ENCODE data around the gene ANKRD26. TPM values are rescaled to one million over a fixed set of nuclear protein-coding genes. Genes with fewer than 3 reads are reported as not detected.
"Not testable (repeated sequence)": the region's sequence is repeated elsewhere in the genome, so short reads cannot be mapped to it uniquely, and the experiment has no call there.

ANKRD26 gene
- total RNA-seq (2014; rRNA removed; shearing (Covaris generic)), result 6.3 and 8.5 TPM in 2 replicates

DNA sequence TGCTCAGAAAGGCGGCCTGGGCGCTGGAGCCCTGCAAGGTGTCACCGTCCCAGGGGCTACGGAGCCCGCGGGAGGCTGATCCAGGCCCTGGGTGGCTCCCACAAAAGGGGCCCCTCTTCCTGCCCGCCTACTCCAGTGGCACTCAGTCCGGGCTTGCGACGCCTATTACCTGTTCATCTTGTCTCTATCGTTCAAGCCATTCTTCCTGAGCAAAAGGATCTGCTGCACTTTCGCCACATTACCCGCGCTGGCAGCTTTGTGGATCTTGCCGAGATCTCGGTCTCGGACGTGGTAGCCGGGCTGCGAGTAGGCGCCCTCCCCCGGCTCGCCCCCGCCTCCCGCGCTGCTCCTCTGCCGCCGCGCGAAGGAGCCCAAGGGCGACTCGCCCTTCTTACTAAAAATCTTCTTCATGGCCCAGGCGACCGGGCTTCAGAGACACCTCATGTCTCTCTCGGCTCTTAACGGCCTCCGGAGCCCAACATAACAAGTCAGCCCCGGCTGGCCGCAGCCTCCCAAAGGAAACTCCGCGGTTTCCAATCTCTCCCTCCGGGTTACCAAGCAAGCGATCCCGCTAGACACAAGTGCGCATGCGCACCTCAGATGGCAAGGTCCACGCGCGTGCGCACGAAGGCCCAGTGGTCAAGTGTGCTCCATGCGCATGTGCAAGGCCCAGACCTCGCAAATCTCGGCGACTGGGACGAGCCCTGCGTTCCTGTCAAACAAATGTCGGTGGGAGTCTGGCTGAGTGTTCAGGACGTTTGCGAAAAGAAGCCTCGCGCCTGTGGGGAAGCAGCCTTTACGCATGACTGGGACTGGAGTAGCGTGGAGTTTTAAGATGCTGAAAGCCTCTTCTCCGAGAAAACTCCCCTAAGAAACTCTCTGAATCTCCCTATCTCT, at the start of gene ANKRD26:
TSS of gene ANKRD26 (minus strand) at position 579 of the 897 bp plus-strand sequence. CDS start at position 411, 168 bp downstream.
- in situ Hi-C loops (cut with HindIII; ENCODE audit: low sequenced_read_pairs), result no loop called here
- DNase-seq (ENCODE audit: low spot score), result peak; percentile 96

DNA sequence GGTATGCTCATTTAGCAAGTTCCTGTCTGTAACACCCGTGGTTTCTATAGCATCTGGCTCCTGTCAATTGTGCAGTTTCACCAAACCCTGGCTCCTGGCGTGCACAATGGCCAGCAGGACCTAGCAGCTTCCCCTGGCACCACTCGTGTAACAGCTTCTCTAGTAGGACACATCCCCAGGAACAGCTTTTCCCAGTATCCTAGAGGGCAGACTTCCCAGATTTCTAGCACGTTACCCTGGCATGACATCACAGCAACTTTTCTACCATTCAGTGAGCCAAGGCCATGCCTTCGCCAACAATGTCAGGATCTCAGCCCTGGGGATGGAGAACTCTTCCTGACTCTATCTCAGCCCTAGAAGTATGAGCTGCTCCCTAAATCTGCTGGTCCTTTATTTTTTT, 47.4 kb upstream of the ANKRD26 start:
- in situ Hi-C loops (cut with HindIII; ENCODE audit: low sequenced_read_pairs), result no loop called here
- peak; percentile 26 for DNase-seq (ENCODE audit: low spot score)

DNA sequence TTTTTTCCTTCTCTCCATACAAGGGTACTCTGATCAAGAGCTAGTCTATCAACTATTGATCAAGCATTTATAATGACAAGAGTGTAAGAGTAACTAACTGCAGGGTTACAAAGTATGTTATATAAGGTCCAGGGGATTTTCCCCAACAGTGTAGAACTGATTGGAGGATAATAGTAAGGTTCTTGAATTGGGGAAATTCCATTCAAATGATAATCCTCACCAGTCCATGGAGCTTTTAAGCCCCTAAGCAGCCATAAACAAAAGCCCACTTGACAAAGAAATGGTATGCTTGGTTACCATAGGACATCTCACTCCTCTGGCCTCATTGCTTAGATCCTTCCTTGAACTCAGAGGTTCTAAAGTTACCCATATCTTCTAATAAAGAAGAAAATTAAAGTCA, 45.6 kb upstream of the ANKRD26 start:
- DNase-seq (ENCODE audit: low spot score), result no peak

DNA sequence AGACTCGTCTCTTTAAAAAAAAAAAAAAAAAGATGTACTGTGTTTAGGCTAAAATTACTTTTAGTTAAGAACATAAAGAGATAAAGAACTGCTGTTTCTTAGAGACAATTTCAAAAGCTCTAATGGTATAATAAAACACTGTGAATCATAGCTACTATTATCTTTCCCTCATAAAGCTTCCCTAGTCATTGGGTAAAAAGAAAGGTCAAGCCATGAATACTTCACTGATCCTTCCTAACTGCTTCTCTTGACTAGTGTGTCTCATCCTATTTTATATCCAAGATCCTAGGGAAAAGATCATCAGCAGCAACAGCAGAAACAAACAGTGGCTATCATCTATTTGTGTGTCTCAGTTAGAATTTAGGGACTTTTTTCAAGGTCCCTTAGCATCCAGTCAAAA, 43.4 kb upstream of the ANKRD26 start:
- in situ Hi-C loops (cut with HindIII; ENCODE audit: low sequenced_read_pairs), result no loop called here
- DNase-seq (ENCODE audit: low spot score), result no peak

More for the DNA sequence above, 45.6 kb upstream of the ANKRD26 start:
- in situ Hi-C loops (cut with HindIII; ENCODE audit: low sequenced_read_pairs), result no loop called here

DNA sequence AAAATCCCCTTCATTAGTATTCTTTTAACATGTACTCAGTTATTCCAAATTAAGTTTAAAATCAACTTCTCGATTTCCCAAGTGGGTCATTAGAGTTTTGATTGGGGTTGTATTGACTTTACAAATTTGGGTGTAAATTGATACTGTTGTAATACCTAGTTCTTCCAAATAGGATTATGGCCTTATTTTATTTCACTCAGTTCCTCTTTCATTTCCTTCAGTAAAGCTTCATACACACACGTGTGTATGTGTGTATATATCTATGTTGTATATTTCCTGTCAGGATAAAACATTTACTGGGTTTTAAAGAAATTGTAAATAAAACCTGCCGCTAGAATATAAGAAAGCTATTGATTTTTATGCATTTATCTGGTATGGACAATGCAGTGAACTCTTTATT, 38.0 kb upstream of the ANKRD26 start:
- no peak for DNase-seq (ENCODE audit: low spot score)

DNA sequence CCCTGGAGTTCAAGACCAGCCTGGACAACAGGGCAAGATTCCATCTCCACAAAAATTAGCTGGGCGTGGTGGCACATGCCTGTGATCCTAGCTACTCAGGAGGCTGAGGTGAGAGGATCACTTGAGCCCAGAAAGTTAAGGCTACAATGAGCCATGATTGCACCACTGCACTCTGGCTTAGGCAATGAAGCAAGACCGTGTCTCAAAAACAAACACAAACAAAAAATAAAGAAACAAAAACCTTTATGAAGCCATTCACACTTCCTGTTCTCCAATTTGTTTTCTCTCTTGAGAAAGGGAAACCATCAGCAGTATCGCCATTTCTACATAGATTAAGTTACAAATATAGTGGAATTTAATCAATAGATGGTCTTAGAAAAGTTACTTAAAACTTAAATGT, 34.1 kb upstream of the ANKRD26 start:
- in situ Hi-C loops (cut with HindIII; ENCODE audit: low sequenced_read_pairs), result no loop called here
- DNase-seq (ENCODE audit: low spot score), result no peak

More for the DNA sequence above, 38.0 kb upstream of the ANKRD26 start:
- in situ Hi-C loops (cut with HindIII; ENCODE audit: low sequenced_read_pairs), result no loop called here

DNA sequence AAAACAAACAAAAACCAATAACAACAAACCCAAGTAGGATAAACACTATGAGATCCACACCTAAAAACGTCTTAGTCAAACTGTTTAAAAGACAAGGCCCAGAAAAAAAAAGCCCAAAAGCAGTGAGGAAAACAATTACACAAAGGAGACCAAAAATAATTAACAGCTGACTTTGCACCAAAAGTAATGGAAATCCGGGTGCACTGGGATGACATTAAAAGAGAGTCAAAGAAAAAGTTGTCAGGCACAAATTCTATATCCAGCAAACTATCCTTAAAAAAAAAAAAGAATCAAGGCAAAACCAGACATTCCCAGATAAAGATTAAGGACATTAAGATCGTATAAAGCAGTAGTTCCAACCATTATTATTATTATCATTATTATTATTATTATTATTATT, 7.9 kb upstream of the ANKRD26 start:
- in situ Hi-C loops (cut with HindIII; ENCODE audit: low sequenced_read_pairs), result no loop called here
- DNase-seq (ENCODE audit: low spot score), result no peak

DNA sequence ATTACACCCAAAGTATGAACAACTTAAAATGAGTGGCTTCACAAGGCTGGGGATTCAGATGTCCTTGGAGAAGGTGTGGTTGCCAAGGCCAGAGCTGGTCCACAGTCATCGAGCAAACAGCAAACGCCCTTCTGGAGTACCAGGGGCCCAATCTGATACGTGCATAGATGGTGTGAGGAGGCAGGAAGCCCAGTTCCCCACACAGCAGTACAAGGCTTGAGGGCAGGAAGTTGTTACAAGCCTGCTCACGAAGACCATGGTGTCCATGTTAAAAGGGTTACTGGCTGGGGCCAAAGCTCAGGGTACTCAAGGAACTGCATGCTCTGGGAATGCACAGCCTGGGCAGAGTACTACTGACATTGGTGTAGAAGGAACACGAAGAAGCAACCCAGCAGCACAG, 4.6 kb upstream of the ANKRD26 start:
- DNase-seq (ENCODE audit: low spot score), result no peak
- in situ Hi-C loops (cut with HindIII; ENCODE audit: low sequenced_read_pairs), result no loop called here

DNA sequence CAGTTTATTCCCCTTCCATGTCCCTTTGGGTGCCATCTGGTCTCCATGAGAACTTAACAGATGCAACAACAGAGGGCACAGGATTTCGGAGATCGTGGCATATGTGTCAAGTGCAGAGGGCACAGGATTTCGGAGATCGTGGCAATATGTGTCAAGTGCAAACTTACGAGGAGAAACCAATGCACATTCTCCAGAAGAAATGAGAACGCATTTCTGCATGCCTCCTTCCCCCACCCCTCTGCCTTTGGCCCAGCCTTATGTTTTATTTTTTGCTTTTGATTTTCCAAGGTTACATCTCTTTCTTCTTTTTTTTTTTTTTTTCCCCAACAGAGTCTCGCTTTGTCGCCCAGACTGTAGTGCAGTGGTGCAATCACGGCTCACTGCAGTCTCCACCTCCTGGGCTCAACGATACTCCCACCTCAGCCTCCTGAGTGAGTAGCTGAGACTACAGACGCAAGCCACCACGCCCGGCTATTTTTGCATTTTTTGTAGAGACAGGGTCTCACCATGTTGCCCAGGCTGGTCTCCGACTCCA, 586 bp upstream of the ANKRD26 start:
- in situ Hi-C loops (cut with HindIII; ENCODE audit: low sequenced_read_pairs), result no loop called here
- DNase-seq (ENCODE audit: low spot score), result no peak

DNA sequence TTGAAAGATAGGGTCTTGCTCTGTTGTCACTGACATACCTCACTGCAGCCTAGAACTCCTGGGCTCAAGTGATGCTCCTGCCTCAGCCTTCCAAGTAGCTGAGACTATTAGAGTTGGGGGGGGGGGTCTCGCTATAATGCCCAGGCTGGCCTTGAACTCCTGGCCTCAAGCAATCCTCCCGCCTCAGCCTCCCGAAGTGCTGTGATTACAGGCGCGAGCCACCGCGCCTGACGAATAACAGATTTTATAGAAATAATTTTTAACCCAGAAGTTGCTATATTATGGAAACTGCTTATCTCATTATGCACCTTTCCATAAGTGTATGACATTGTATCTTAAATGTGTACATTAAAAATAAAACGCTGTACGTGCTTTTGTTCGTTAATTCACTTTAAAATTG, 846 bp downstream of the ANKRD26 start:
- in situ Hi-C loops (cut with HindIII; ENCODE audit: low sequenced_read_pairs), result no loop called here
- no peak for DNase-seq (ENCODE audit: low spot score)

DNA sequence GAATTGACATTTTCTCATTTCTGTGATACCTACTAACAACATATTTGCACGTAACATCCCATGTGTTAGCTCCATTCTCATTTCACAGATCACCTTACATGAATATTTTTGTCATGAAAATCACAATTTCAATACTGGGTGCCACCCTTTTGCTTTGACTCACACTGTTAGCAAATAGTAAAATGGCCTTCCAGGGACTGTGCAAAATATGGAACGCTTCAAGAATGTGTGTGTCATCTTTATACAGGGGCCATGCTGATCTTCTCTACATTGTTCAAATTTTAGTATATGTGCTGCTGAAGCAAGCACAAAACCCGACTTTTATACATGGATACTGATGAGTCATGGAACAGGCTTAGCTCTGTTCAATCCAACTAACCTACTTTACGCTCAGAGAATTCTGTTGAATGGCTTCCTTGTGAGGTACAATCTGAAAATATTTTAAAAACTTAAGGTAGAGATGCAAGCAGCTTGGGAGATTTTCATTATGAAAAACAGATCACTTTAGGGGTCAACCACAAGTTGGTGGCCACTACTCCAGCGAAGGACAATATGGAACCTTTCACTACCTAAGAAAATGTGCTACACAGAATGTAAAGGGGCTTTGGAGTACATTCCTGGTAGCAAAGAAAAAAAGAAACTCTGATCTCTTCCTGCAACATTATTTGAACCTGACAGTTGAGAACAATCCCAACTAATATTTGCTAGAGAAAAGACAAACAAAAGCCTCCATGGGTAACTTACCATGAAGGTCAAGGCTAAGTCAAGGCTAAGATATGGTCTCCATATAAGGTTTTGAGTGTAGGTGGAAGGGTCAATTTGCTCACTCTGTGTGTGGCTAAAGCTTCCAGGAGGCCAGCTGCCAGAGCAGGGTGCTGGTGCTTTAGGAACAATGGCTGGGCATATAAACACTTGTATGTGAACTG, 11.9 kb downstream of the ANKRD26 start:
- no peak for DNase-seq (ENCODE audit: low spot score)
- in situ Hi-C loops (cut with HindIII; ENCODE audit: low sequenced_read_pairs), result no loop called here

DNA sequence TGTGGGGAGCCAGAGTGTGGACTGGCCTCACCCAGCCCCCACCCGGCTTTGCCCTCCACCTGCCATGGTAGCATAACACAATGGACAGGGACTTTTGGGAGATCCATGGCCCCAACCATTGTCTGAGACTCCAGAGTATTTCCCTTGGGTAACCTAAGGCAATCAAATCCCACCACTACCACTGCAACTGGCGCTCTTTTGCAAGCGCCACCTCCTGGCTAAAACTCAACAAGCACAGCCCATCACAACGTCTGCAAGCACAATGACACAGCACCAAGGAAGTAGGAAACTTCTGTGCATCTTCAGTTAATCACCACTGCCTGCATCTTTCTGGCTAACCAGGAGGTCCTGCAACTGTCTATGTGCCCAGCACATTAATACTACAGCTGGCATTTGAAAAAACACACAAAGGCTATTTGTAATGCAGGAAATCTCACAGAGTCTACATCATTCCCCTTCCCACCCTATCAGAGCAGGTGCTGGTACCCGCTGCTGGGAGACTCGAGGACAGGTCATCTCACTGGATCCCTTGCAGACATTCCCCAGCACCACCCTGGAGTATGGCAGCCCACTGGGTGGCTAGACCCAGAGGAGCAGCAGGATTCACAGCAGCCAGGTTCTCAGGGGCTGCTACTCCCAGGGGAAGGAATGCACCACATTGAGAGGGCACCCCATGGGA, 27.7 kb downstream of the ANKRD26 start:
- no peak for DNase-seq (ENCODE audit: low spot score)
- in situ Hi-C loops (cut with HindIII; ENCODE audit: low sequenced_read_pairs), result no loop called here

DNA sequence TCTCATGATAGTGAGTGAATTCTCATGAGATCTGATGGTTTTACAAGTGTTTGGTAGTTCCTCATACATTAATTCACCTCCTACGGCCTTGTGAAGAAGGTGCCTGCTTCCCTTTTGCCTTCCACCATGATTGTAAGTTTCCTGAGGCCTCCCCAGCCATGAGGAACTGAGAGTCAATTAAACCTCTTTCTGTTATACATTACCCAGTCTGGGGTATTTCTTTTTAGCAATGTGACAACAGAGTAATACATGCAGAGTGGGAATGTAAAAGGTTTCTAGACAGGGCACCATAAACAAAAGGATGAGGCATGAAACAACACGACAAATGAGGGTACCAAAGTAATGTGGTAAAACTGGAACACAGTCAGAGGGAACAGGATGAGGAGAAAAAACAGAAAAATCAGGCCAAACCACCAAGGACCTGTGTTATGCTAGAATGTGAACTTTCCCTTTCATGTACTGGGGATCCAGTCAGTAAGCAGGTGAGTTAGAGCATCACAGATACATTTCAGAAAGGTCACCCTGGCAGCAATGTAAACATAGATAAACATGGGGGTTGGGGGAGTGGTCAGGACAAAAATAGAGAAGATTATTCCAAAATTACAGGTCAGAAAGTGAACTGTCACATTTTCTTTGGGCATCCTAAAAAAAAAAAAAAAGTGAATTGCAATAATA, 31.9 kb downstream of the ANKRD26 start:
- DNase-seq (ENCODE audit: low spot score), result no peak
- in situ Hi-C loops (cut with HindIII; ENCODE audit: low sequenced_read_pairs), result no loop called here

DNA sequence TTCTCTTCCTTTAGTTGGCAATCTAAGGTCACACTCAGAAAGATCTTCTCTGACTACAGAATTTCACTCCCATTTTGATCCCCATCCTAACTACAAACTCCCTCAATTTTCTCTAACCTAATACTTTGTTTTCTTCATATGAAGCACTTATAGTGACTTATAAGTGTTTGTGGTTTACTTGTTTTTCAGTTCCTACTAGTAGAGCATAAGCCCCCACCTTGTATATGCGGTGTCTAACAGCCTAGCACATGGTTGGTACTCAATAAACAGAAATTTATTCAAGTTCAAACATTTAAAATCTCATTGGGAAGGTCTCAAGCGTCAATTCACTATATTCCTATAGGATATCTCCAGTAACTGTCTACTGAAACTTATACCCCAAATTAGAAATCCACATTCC, 35.2 kb downstream of the ANKRD26 start:
- no peak for DNase-seq (ENCODE audit: low spot score)
- in situ Hi-C loops (cut with HindIII; ENCODE audit: low sequenced_read_pairs), result no loop called here

DNA sequence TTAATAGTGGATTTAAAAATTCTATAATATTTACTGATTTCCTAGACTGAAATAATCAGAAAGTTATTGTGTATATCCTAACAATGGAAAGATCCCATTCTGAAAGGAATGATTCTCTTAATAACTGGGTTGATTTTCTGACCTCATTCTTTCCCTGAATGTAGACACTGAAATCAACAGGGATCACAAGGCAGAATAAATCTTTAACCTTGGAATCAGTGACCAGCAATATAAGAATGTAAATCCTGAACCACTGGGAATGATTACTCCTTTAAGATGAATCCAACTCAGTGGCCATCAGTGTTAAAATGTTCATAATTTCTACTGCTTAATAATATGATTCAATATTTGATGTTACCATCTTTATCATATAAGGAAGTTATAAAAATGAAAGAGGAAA, 47.6 kb downstream of the ANKRD26 start:
- DNase-seq (ENCODE audit: low spot score), result no peak
- in situ Hi-C loops (cut with HindIII; ENCODE audit: low sequenced_read_pairs), result no loop called here

DNA sequence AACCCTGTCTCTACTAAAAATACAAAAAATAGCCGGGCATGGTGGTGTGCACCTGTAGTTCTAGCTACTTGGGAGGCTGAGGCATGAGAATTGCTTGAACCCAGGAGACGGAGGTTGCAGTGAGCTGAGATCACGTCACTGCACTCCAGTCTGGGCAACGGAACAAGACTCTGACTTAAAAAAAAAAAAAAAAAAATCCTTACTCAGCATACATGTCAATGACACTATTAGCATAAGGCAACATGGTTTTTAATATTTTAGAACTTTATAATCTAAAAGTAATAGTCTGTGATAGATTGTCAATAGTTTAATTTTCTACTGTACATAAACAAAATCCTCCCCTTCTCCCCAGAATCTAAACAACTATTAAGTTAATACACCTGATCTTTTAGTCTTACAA, 55.0 kb downstream of the ANKRD26 start:
- in situ Hi-C loops (cut with HindIII; ENCODE audit: low sequenced_read_pairs); DNase-seq (ENCODE audit: low spot score): not testable (repeated sequence)

DNA sequence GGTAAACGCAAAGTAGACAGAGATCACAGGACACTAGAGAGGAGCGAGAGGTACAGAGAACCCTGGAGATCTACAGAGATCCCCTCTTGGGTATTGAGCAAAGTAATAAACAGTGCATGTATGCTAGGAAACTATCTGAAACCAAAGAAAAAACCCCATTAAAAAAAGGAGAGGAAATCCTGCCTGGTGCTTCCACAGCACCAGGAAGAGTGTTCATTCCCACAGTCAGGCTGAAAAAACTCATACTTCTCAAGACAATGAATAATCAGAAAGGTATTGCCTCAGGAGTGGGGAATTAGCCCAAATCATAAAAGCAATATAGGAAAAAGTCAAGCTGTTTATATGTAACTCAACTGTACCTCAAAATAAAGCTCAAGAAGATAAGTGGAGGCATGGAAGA, 59.1 kb downstream of the ANKRD26 start:
- DNase-seq (ENCODE audit: low spot score), result no peak
- in situ Hi-C loops (cut with HindIII; ENCODE audit: low sequenced_read_pairs), result no loop called here

DNA sequence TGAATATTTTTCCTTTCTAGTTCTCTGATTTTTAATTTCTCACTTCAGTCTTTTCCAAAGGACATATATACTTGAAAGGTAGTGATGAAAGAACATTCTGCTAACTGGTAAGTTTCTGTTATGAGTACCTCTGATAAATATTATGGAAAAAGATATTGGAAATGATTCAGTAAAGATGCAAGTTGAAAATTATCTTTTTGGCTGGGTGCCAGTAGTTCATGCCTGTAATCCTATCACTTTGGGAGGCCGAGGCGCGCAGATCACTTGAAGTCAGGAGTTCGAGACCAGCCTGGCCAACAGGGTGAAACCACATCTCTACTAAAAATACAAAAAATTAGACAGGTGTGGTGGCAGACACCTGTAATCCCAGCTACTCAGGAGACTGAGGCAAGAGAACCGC, 62.1 kb downstream of the ANKRD26 start:
- in situ Hi-C loops (cut with HindIII; ENCODE audit: low sequenced_read_pairs), result no loop called here

DNA sequence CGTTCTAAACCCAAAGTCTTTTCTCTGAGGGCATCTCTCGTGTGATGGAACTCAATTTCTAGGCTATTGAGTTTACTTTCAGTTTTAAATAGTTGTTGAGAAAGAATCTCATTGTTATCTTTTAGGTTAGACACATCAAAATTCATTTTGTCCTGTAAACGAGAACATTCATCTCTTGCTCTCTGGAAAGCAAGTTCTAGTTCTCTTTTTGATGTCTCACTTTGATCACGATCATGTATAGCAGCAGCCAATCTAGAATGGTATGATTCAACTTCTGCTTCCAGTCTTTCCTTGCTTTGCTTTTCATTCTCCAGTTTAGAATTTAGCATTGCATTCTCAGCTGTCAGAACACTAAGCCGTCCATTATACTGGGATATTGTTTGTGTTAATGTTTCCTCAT, 65.1 kb downstream of the ANKRD26 start:
- in situ Hi-C loops (cut with HindIII; ENCODE audit: low sequenced_read_pairs), result no loop called here
- DNase-seq (ENCODE audit: low spot score), result no peak

More for the DNA sequence above, 62.1 kb downstream of the ANKRD26 start:
- no peak for DNase-seq (ENCODE audit: low spot score)
